ENCODE data around the gene MUC2.

Gene MUC2

DNA sequence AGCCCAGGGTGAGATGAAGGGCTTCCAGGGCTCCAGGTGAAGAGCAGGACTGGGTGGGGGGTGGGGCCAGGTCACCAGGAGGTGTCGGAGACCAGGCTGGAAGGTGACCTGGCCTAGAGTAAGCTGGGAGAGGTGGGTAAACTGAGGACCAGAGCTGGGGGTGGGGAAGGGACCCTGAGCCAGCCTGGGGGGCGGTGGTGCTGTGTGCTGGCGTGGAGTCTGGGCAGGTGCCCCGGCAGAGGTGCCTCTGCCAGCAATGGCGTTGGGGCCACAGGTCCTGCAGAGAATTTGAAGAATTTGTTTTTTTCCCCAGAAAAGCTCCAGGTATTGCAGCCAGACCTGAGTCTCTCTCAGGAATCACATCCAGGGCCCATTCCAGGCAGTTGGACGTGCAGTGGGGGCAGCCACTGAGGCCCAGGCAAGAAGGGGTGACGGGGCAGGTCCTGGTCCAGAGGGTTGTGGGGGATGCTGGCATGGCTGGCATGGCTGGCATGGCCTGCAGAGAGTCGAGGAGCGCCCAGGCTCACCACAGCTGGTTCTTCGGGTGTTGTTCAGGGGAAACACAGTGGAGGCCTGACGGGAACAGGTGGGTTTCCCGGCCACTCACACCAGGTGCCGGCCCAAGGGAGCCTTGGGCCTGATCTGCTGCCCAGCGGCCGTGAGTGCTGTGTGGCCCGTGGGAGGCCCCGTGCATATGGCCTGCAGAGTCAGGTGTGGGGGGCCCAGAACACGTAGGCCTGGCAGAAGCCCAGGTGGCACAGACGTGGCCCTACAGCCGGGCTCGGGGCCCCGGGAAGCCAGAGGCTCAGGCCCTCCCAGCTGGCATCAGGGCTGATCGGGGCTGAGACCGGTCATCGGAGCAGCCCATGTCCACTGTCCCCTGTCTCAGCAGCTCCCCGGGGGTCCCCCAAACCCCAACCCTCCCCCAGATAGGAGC is 31.8 kb upstream of the MUC2 start:
- H3K27ac ChIP-seq (ENCODE audit: low read length): no peak overlapping the region
- H3K9me3 ChIP-seq (replicated peaks; ENCODE audit: insufficient read depth, low read length): no peaks in the 10 kb centered on the region
- no peaks in the 10 kb centered on the region for H4K20me1 ChIP-seq (ENCODE audit: insufficient read depth, low read length)
- no peaks in the 10 kb centered on the region for H3F3A ChIP-seq (ENCODE audit: insufficient read depth, low read length)
- H3K9me2 ChIP-seq (replicated peaks; ENCODE audit: insufficient read depth, low read length): no peaks in the 10 kb centered on the region
- no peaks in the 10 kb centered on the region for H3K36me3 ChIP-seq (replicated peaks; ENCODE audit: insufficient read depth, low read length)
- H3K4me1 ChIP-seq (ENCODE audit: low read length): no peaks in the 10 kb centered on the region
- TF ChIP-seq EZH2phosphoT487 (IDR thresholded peaks at IDR 0.05; ENCODE audit: low read length) (no peak), EZH2 (optimal IDR thresholded peaks at IDR 0.05; ENCODE audit: low read depth, low read length) (no peak)
- TF ChIP-seq, protein P1, sequence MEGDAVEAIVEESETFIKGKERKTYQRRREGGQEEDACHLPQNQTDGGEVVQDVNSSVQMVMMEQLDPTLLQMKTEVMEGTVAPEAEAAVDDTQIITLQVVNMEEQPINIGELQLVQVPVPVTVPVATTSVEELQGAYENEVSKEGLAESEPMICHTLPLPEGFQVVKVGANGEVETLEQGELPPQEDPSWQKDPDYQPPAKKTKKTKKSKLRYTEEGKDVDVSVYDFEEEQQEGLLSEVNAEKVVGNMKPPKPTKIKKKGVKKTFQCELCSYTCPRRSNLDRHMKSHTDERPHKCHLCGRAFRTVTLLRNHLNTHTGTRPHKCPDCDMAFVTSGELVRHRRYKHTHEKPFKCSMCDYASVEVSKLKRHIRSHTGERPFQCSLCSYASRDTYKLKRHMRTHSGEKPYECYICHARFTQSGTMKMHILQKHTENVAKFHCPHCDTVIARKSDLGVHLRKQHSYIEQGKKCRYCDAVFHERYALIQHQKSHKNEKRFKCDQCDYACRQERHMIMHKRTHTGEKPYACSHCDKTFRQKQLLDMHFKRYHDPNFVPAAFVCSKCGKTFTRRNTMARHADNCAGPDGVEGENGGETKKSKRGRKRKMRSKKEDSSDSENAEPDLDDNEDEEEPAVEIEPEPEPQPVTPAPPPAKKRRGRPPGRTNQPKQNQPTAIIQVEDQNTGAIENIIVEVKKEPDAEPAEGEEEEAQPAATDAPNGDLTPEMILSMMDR (IDR thresholded peaks at IDR 0.05; ENCODE audit: low read length): no peak
- H3K4me3 ChIP-seq (ENCODE audit: low read length): no peak overlapping the region
- DNase-seq: no peak
- H3K4me2 ChIP-seq (ENCODE audit: low read depth, low read length): no peak overlapping the region
- peaks cover 94% of the 10 kb centered on the region for H3K27me3 ChIP-seq (replicated peaks; ENCODE audit: insufficient read depth, low read length)
- H3K79me2 ChIP-seq (ENCODE audit: low read length): no peaks in the 10 kb centered on the region
- no peak overlapping the region for H2AFZ ChIP-seq (ENCODE audit: low read length)
- no peak overlapping the region for H3K9ac ChIP-seq (ENCODE audit: low read length)

GRCh38 chr11:1043563-1044096 is 31.0 kb upstream of the MUC2 start:
- DNase-seq: no peak
- H3K36me3 ChIP-seq (replicated peaks; ENCODE audit: insufficient read depth, low read length): no peaks in the 10 kb centered on the region
- H3K4me2 ChIP-seq (ENCODE audit: low read depth, low read length): no peak overlapping the region
- no peaks in the 10 kb centered on the region for H3K4me1 ChIP-seq (ENCODE audit: low read length)
- H2AFZ ChIP-seq (ENCODE audit: low read length): no peak overlapping the region
- H3K9ac ChIP-seq (ENCODE audit: low read length): no peak overlapping the region
- no peaks in the 10 kb centered on the region for H3K9me2 ChIP-seq (replicated peaks; ENCODE audit: insufficient read depth, low read length)
- no peaks in the 10 kb centered on the region for H3K9me3 ChIP-seq (replicated peaks; ENCODE audit: insufficient read depth, low read length)
- peaks cover 96% of the 10 kb centered on the region for H3K27me3 ChIP-seq (replicated peaks; ENCODE audit: insufficient read depth, low read length)
- H4K20me1 ChIP-seq (ENCODE audit: insufficient read depth, low read length): no peaks in the 10 kb centered on the region
- no peaks in the 10 kb centered on the region for H3F3A ChIP-seq (ENCODE audit: insufficient read depth, low read length)
- H3K4me3 ChIP-seq (ENCODE audit: low read length): no peak overlapping the region
- H3K79me2 ChIP-seq (ENCODE audit: low read length): no peaks in the 10 kb centered on the region
- TF ChIP-seq EZH2 (optimal IDR thresholded peaks at IDR 0.05; ENCODE audit: low read depth, low read length): no peak
- TF ChIP-seq, protein P1 (IDR thresholded peaks at IDR 0.05; ENCODE audit: low read length): no peak
- TF ChIP-seq EZH2phosphoT487 (IDR thresholded peaks at IDR 0.05; ENCODE audit: low read length): no peak
- H3K27ac ChIP-seq (ENCODE audit: low read length): no peak overlapping the region

DNA sequence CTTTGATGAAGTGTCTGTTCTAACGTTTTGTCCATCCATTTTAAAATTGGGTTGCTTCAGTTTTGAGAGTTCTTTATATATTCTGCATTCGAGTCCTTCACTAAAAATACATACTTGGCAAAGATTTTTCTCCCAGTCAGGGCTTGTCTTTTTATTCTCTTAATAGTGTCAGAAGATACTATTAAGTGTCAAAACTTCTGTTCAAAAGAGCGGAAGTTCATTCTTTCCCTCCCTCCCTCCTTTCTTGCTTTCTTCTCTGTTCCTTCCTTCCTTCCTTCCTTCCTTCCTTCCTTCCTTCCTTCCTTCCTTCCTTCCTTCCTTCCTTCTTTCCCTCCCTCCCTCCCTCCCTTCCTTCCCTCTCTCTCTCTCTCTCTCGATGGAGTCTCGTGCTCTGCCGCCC is 30.5 kb upstream of the MUC2 start:
- H3K36me3 ChIP-seq (replicated peaks; ENCODE audit: insufficient read depth, low read length): no peaks in the 10 kb centered on the region
- no peak overlapping the region for H2AFZ ChIP-seq (ENCODE audit: low read length)
- no peaks in the 10 kb centered on the region for H3K79me2 ChIP-seq (ENCODE audit: low read length)
- no peaks in the 10 kb centered on the region for H3F3A ChIP-seq (ENCODE audit: insufficient read depth, low read length)
- TF ChIP-seq EZH2phosphoT487 (IDR thresholded peaks at IDR 0.05; ENCODE audit: low read length) (no peak), EZH2 (optimal IDR thresholded peaks at IDR 0.05; ENCODE audit: low read depth, low read length) (no peak)
- TF ChIP-seq, protein P1 (IDR thresholded peaks at IDR 0.05; ENCODE audit: low read length): no peak
- DNase-seq: no peak
- no peaks in the 10 kb centered on the region for H3K9me3 ChIP-seq (replicated peaks; ENCODE audit: insufficient read depth, low read length)
- no peak overlapping the region for H3K27ac ChIP-seq (ENCODE audit: low read length)
- no peaks in the 10 kb centered on the region for H3K9me2 ChIP-seq (replicated peaks; ENCODE audit: insufficient read depth, low read length)
- no peaks in the 10 kb centered on the region for H4K20me1 ChIP-seq (ENCODE audit: insufficient read depth, low read length)
- H3K4me1 ChIP-seq (ENCODE audit: low read length): no peaks in the 10 kb centered on the region
- no peak overlapping the region for H3K9ac ChIP-seq (ENCODE audit: low read length)
- no peak overlapping the region for H3K4me2 ChIP-seq (ENCODE audit: low read depth, low read length)
- no peak overlapping the region for H3K4me3 ChIP-seq (ENCODE audit: low read length)
- peaks cover 98% of the 10 kb centered on the region for H3K27me3 ChIP-seq (replicated peaks; ENCODE audit: insufficient read depth, low read length)

Measured in MM.1S (cell line).